SHP77 (cell line): ENCODE measurements around the gene SH3D21.
A peak's percentile ranks its signal among the peaks of the same experiment; 100 is the strongest.

Experiments used
- DNase-seq, 2 experiments: peaks; one replicate each; lab custom pipeline; 2025; lab: John Stamatoyannopoulos, UW

Gene SH3D21

GRCh38 chr1:36306210-36306901 is at the start of gene SH3D21:
SH3D21 (plus strand) TSS chr1:36306368; CDS start chr1:36306421, 53 bp downstream.
- peak; percentile 49 to 54 for DNase-seq

DNA sequence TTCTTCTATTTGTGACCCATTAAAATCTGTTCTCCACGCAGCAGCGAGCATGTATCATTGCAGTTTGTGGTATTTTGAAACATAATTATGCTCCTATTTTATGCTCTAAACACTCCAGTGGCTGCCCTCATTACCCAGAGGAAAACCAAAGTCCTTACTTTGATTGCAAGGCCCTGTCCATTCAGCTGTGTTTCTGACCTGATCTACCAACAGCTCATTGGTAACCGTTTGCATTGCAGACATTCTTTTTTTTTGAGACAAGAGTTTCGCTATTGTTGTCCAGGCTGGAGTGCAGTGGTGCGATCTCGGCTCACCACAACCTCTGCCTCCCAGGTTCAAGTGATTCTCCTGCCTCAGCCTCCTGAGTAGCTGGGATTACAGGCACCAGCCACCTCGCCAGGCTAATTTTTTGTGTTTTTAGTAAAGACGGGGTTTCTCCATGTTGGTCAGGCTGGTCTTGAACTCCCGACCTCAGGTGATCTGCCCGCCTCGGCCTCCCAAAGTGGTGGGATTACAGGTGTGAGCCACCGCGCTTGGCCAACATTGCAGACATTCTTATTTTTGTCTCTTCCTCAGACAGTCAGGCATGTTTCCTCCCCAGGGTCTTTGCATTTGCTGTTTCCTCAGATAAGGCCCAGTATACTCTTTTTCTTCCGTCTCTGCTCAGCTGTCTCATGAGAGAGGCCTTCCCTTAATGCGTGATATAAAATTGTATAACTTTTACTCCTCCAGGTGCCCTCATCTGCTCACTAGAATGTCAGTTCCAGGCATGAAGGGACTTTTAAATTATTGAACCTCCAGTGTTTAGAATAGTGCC is 49.4 kb upstream of the SH3D21 start:
- DNase-seq, result no peak

DNA sequence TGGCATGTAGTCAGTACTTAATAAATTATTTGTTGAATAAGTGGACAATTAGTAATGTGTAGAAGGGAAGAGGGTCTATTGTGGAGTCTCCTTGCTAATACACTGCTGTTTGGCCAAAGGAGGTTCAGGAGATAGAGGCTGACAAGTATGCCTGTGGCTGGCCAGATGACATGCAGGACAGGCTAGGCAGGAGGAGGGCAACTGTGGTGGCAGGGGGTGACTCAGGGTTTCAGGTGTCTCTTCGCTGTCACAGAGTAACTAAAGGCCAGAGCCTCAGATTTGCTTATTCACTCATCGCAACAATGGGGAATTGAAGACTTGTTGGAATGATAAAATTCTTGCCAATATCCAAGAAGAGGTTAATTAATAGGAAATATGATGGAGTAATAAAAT is 48.8 kb upstream of the SH3D21 start:
- no peak for DNase-seq

DNA sequence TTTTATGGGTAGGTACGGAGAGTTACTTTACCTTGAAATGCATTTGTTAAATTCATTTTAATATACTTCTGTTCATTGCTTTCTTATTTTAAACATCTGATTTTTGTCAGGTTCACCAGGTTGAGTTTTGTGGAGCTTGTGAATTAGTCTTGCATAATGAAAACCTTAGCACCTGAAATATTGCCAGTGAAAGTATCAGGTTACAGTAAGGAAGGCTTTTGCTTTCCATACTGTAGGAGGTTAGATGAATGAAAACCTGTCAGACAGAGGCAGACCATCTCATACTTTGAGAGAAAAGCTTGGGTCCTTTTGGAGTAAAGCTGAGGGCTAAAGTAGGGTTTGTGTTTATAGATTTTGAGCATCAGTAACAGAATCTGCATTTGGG is 47.2 kb upstream of the SH3D21 start:
- no peak for DNase-seq

DNA sequence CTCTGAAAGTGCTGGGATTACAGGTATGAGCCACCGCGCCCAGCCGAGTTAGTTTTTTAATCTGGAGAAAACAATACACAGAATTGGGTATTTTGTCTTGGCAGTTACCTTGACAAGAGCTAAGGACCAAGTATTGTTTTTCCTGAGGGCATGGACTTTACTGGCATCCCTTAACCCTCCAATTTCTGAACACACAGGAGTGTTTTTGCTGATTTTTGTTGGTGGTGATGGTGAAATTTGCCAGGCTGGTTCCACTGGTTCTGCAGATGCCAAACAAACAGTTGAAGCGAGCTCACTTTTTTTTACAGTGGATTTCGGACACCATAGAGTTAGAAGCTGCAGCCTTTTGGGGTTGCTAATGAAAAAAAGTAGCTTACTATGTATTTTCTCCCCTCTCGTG is 37.2 kb upstream of the SH3D21 start:
- DNase-seq, result no peak

DNA sequence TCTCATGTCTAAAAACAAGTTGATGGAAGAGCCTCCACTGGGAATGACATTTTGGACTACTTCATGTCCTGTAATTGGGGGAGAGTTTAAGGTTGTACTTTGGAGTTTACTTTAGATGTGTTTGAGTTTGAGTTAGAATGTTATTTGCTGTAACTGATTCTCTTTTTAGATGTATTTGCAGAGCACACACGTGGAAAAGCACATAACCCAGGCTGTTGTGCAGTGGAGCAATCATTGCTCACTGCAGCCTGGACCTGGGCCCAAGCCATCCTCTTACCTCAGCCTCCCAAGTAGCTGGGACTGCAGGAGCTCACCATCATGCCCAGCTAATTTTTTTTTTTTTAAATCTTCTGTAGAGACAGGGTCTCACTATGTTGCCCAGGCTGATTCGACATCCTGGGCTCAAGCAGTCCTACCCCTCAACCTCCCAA is 36.7 kb upstream of the SH3D21 start:
- no peak for DNase-seq

- no peak for DNase-seq
These were observed 33.1 kb upstream of the SH3D21 start for GRCh38 chr1:36273024-36273423.

DNA sequence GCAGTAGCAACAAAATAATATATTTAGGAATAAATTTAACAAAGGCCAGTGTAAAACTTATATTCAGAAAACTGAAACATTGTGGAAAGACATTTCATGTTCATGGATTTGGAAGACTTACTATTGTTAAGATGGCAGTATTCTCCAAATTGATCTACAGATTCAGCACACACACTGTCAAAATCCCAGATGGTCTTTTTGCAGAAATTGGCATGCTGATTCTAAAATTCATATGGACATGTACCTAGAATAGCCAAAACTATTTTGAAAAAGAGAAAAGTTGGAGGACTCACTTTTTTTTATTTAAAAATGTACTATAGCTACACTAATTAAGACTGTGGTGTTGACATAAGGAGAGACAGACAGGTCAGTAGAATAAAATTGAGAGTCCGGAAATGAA is 32.0 kb upstream of the SH3D21 start:
- DNase-seq, result no peak

DNA sequence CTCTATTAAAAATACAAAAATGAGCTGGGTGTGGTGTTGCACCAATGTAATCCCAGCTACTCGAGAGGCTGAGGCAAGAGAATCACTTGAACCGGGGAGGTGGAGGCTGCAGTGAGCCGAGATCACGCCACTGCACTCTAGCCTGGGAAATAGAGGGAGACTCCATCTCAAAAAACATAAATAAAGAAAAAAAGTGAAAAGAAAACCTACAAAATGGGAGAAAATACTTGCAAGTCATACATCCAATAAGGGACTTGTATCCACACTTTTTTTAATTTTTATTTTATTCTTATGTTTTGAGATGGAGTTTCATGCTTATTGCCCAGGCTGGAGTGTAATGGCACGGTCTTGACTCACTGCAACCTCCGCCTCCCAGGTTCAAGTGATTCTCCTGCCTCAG is 29.5 kb upstream of the SH3D21 start:
- DNase-seq, result no peak

GRCh38 chr1:36279110-36279788 is 26.9 kb upstream of the SH3D21 start:
- no peak for DNase-seq

DNA sequence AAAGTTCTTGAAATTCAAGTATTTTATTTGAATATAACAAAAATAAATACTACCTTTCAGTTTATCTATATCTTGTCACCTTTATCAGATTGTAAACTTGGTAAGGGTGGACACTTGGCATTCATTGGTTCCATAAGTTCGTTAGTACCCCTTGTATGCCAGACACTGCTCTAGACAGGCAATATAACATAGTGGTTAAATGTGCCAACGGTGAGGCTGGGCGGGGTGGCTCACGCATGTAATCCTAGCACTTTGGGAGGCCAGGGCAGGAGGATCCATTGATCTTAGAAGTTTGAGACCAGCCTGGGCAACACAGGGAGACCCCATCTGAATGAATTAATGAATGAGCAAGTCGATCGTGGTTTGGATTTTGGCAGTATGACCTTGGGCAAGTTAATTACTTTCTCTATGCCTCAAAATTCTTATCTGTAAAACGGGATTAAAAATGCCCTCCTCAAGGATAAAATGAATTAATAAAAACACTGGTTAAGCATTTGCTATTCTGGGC is 26.3 kb upstream of the SH3D21 start:
- no peak for DNase-seq

DNA sequence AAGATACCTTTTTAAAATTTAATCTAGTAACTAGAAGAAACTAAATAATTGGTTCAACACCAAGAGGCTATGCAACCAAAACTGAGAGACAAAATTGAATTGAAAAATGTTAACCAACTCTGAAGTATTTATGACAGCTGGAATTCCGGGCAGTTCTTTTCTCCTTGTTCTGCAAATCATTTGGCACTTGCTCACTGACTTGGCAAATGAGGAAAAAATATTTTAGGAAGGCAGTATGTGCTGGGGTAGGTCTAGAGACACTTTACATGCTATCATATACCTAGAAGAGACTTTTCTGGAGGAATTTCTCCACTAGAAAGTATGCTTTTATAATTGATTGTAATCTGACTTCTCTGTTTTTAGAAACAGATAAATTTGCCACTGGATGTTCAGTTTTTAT is 22.1 kb upstream of the SH3D21 start:
- DNase-seq, result no peak

DNA sequence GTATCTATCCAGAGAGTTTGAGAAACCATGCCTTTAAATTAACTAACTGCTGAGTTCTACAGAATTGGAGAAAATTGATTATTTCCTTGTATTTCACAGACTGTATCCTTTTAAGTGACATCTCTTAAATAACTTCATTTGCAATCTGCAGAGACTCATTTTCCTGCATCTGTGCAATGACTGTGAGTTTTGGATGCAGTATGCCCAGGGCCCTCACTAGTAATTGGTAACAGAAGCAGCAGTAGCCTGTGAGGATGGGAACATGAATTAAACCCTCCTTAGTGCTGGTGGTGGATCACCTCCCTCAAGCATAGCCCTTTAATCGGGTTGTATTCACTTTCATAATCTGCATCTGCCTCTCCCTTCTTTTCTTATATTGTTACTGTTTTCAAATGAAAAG is 21.7 kb upstream of the SH3D21 start:
- no peak for DNase-seq

DNA sequence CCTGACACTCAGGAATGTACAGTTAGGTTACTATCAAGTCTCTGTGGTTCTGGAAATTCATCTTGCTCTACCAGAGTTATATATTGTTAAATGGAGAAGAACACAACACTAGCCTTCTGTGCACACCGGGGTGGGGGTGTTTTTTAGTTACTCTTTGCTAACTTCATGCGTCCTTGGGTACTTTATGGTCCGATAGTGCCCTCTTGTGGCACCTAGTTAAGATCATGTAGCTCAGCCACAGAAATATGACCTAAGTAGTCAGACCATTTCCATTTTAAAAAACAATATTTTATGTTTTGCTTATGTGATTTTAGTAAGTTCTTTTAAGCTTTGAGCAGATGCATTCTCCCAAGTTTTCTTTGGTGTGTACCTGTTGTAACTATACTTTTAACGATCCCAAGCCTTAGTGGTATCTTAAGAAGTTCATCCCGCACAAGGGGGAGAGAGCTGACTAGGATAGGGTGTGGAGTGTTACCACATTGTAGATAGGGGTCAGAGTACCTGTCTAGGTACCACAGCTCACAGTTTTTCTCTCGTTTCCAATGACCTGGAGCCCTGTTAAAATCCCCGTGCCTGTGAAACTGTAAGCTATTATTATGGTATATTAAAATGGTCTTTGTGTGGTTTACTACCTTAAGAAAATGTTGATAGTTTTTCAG is 20.6 kb upstream of the SH3D21 start:
- peak; percentile 61 to 67 for DNase-seq

DNA sequence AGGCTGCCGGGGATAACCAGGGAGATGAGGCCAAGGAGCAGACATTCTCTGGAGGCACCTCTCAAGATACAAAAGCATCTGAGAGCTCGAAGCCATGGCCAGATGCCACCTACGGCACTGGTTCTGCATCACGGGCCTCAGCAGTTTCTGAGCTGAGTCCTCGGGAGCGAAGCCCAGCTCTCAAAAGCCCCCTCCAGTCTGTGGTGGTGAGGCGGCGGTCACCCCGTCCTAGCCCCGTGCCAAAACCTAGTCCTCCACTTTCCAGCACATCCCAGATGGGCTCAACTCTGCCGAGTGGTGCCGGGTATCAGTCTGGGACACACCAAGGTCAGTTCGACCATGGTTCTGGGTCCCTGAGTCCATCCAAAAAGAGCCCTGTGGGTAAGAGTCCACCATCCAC is 19.4 kb upstream of the SH3D21 start:
- DNase-seq, result no peak

DNA sequence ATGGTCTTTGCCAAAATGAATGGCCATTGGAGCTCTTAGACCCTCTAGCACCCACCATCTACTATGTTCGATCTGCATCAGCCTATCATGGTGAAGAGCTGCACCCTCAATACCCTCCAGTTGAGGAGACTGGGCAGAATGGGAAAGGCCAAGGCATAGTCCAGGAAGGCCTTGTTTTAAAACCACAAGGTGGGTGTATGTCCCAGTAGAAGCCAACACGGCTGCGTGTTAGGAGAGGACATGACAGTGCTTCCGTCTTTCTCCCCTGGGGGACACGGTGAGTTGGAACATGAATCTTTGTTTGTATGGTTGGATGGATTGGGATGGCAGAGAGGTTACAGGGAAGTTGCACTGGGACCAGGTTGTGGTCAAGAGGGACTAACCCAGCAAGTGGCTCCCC is 18.6 kb upstream of the SH3D21 start:
- DNase-seq, result no peak

DNA sequence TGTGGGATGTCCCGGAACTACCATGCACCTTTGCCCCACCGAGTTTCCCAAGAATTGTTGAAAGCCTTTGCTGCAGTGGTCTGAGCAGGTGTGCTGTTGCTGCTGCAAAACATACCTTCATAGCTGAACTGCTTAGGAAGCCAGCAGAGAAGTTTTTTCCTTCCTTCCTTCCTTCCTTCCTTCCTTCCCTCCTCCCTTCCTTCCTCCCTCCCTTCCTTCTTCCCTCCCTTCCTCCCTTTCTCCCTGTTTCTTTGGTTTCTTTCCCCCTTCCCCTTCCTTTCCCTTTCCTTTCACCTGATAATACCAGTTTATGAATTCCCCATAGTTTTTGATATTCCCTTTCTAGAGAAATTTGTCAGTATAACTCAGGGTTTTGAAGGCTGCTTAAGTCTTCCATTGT is 10.8 kb upstream of the SH3D21 start:
- no peak for DNase-seq

DNA sequence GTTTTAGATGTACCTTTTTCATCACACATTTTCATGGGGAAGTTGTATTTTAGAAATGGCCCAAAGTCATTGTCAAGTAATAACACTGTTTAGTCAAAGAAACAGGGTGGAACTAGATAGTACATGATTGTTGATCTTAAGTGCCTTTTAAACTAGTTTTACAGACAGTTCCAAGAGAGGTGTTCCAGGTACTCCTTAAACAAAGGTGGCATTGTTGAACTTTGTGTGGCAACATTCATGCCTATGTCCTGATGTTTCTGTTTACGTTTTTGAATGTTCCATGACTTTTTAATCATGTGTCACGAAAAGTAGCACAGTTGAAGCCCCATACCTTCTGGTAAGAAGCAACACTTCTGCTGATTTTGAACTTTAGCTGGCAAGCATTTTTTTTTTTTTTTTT is 9.1 kb upstream of the SH3D21 start:
- DNase-seq, result no peak

- DNase-seq, result no peak
These were observed 7.5 kb upstream of the SH3D21 start for GRCh38 chr1:36298640-36299039.

DNA sequence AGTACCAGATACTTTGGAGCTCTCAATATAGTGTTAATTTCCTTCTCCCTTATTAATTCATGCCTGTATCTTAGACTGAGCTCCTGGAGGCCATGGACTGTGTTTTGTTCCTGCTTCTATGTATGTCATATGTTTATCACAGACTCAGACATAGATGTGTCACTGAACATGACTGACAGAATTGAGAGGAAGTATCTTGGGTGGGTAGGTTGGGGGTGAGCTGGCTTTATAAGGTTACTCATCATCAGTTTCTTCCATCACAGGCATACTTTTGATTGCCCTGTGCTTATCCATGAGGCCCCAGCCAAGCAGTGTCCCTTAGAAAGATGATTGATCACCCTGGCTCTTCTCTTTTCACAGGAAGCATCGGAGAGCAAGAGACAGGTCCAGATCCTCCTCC is 5.6 kb upstream of the SH3D21 start:
- DNase-seq, result no peak

DNA sequence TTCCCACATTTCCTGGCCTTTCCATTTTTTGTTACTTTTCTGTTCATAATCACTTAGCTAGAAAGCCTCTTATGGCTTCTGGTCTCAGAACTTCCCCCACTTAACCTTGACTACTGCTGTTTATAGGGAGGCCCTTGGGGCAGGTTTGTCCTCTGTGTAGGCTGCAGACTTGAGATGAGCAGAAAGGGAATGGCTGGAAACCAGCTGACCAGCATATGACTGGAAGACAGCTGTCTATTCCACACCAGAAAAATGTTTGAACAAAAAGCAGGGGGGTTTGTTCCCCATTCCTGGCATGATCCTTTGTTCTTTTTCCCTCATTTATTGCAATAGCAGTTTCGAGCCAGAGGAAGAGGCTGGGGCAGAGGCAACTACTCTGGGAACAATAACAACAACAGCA is 4.9 kb upstream of the SH3D21 start:
- no peak for DNase-seq

- DNase-seq, result no peak
These were observed 2.9 kb upstream of the SH3D21 start for GRCh38 chr1:36303244-36303643.
